BE2C (cell line): ENCODE data around the gene LSS.

Experiments
- DNase-seq: peaks from one replicate; pipeline ENCODE4 v3.0.0-alpha.2; 2020
- H3K27me3 ChIP-seq: fragments of 250-450 bp; sonication (Bioruptor Pico); 2 replicates; pipeline ENCODE4 v1.5.1; 2020; ENCODE audit warnings: mild to moderate bottlenecking
- H3K36me3 ChIP-seq: fragments of 250-450 bp; sonication (Bioruptor Pico); 2 replicates; pipeline ENCODE4 v1.5.1; 2020; ENCODE audit warnings: mild to moderate bottlenecking
- H3K4me1 ChIP-seq: fragments of 250-450 bp; sonication (Bioruptor Pico); 2 replicates; pipeline ENCODE4 v1.5.1; 2020
- H3K4me3 ChIP-seq: 2 replicates; pipeline ENCODE4 v1.5.1; 2011; ENCODE audit warnings: low read depth, low read length
- H3K9me3 ChIP-seq: fragments of 250-450 bp; sonication (Bioruptor Pico); 2 replicates; pipeline ENCODE4 v1.5.1; 2020
- CTCF ChIP-seq: IDR thresholded peaks from 2 replicates; pipeline ENCODE4 v1.5.1; 2012; ENCODE audit warnings: mild to moderate bottlenecking, low read depth, low read length

The LSS gene

GRCh38 chr21:46207920-46208591 is 20.5 kb downstream of the LSS start:
- TF ChIP-seq CTCF = no peak
- H3K36me3 ChIP-seq = peaks cover 55% of the 10 kb centered on the region
- 0 out of 2 replicates have a peak, but pooled peaks cover under 1% of the 10 kb centered on the region for H3K4me1 ChIP-seq
- no peaks in the 10 kb centered on the region for H3K9me3 ChIP-seq
- no peak overlapping the region for H3K4me3 ChIP-seq
- peak; percentile 8 for DNase-seq
- no peaks in the 10 kb centered on the region for H3K27me3 ChIP-seq

GRCh38 chr21:46207006-46207919 is 21.3 kb downstream of the LSS start:
- Histone ChIP-seq H3K4me1 (no peaks in the 10 kb centered on the region), H3K4me3 (no peak overlapping the region), H3K9me3 (no peaks in the 10 kb centered on the region), H3K36me3 (peaks cover 49% of the 10 kb centered on the region), H3K27me3 (no peaks in the 10 kb centered on the region)
- no peak for TF ChIP-seq CTCF
- DNase-seq = peak; percentile 6

GRCh38 chr21:46206163-46207005 is 22.2 kb downstream of the LSS start:
- DNase-seq = peak; percentile 3
- no peaks in the 10 kb centered on the region for H3K4me1 ChIP-seq
- no peaks in the 10 kb centered on the region for H3K9me3 ChIP-seq
- peaks cover 46% of the 10 kb centered on the region for H3K36me3 ChIP-seq
- H3K4me3 ChIP-seq = no peak overlapping the region
- TF ChIP-seq CTCF = no peak
- H3K27me3 ChIP-seq = no peaks in the 10 kb centered on the region

GRCh38 chr21:46205766-46206162 is 22.8 kb downstream of the LSS start:
- Histone ChIP-seq H3K36me3 (peaks cover 45% of the 10 kb centered on the region), H3K4me1 (no peaks in the 10 kb centered on the region), H3K9me3 (no peaks in the 10 kb centered on the region), H3K27me3 (no peaks in the 10 kb centered on the region), H3K4me3 (no peak overlapping the region)
- peak; percentile 3 for DNase-seq
- no peak for TF ChIP-seq CTCF

- Histone ChIP-seq H3K4me3 (no peak overlapping the region), H3K36me3 (peaks cover 43% of the 10 kb centered on the region), H3K9me3 (no peaks in the 10 kb centered on the region), H3K4me1 (no peaks in the 10 kb centered on the region), H3K27me3 (no peaks in the 10 kb centered on the region)
- no peak for DNase-seq
- no peak for TF ChIP-seq CTCF
Observed at GRCh38 chr21:46205166-46205565, 23.4 kb downstream of the LSS start.
